ENCODE measurements around the gene SLCO4A1.
"Not testable (repeated sequence)": the region's sequence is repeated elsewhere in the genome, so short reads cannot be mapped to it uniquely, and the experiment has no call there.

Gene SLCO4A1

DNA sequence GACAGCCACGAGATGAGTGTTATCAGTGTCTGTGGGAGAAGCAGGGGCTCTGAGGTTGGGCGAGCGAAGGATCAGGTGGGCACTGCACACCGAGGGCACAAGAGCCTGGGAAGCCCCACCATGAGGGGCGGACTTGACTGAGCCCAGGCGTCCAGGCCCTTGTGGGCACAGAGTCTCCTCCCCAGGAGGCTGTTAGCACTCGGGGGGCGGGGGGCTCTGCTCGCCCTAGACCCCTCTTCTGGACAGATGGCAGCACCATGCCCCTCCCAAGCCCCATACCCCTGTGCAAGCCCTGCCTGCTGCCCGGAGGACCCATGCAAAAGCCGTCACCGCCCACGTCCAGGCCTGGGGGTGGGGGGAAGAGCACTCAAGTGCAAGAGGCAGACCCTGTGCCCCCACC, 21.7 kb upstream of the SLCO4A1 start:
- FAIRE-seq, result no peak
- DNase-seq (ENCODE audit: extremely low spot score, insufficient read length, low read depth), result no peak

DNA sequence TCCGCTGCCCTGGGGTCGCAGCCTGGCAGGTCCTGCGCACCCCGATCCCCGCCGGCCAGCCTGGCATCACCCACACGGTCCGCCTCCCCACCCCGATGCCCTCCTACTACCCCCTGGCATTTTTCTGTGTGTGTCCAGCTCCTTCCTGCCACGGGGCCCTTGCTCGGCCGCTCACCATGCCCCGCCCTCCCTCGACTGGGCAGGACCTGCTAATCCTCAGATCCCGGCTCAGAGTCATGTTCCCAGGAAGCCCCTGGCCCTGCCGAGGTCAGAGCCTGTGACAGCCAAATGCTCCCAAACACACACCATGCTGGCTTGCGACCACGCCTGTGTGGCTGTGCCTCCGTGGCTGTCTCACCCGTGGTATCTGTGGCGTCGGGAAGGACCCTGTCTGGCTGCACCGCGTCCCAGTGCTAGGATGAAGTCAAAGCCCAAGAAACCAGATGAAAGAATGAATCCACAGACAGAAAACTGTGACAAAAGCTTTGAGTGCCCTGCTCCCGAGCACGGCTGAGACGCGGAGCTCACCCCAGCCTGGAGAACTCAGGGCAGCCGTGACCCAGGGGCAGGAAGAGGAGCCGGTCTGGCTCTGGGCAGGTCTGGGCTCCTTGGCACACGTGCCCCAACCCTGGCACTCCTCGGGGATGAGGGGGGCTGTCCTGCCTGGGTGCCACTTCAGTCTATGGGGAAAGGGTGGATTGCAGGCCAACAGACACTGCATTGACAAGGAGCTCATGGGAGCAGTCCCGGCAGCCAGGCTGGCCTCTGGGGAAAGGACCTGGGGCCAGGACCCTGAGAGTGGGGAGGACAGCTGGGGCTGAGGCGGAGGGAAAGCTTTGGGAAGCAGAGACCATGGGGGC, 20.8 kb upstream of the SLCO4A1 start:
- FAIRE-seq (no peak), DNase-seq (ENCODE audit: extremely low spot score, insufficient read length, low read depth) (no peak)

DNA sequence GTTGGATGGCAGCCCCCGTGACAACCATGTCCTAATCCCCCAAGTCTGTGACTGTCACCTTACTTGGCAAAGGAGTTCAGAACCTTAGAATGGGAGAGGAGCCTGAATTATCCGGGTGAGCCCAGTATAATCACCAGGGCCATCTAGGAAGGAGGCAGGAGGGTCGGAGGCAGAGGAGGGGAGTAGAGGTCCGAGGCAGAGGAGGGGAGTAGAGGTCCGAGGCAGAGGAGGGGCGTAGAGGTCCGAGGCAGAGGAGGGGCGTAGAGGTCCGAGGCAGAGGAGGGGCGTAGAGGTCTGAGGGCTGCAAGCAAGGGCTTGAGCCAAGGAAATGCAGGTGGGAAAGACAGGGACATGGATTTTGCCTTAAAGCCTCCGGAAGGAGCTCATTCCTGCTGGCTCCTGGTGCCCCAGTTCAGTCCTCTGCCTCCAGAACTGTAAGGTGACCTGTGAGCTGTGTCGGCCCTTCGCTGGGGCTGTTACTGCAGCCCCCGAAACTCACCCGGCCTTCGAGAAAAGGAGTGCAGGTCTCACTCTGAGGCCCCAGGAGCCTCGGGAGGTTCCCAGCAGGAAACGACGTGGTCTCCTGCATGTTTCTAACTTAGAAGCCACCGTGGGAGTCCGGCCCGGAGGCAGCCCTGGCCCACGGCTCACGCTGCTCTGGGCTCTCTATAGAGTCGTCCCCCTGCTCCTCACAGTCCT, 20.0 kb upstream of the SLCO4A1 start:
- FAIRE-seq (no peak), DNase-seq (ENCODE audit: extremely low spot score, insufficient read length, low read depth) (no peak)

DNA sequence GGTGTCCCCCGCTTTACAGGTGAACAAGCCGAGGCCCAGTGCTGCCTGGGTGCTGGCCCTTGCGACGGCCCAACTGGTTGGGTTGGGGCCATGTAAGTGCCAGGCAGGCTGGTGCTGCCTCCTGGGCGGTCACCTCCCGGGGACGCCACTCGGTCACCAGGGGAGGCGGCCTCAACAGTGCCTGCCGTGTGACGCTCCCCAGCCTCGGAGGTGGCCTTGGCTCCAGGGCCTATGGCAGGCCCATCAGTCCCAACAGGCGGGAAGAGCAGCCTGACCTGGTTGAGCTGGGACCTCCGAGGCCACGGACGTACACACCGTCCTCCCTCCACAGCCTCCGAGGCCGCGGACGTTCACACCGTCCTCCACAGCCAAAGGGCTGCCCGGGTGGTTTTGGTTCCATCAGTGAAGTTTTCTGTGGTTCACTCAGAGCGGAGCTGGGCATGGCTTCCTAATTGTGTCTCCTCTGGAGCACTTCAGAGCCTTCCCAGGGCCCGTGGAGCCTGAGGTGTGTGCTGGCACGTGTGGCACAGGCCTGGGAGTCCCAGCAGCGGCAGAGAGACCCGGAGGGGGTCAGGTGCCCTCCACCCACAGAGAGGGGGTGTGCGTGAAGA, 19.3 kb upstream of the SLCO4A1 start:
- FAIRE-seq, result no peak
- DNase-seq (ENCODE audit: extremely low spot score, insufficient read length, low read depth), result no peak

DNA sequence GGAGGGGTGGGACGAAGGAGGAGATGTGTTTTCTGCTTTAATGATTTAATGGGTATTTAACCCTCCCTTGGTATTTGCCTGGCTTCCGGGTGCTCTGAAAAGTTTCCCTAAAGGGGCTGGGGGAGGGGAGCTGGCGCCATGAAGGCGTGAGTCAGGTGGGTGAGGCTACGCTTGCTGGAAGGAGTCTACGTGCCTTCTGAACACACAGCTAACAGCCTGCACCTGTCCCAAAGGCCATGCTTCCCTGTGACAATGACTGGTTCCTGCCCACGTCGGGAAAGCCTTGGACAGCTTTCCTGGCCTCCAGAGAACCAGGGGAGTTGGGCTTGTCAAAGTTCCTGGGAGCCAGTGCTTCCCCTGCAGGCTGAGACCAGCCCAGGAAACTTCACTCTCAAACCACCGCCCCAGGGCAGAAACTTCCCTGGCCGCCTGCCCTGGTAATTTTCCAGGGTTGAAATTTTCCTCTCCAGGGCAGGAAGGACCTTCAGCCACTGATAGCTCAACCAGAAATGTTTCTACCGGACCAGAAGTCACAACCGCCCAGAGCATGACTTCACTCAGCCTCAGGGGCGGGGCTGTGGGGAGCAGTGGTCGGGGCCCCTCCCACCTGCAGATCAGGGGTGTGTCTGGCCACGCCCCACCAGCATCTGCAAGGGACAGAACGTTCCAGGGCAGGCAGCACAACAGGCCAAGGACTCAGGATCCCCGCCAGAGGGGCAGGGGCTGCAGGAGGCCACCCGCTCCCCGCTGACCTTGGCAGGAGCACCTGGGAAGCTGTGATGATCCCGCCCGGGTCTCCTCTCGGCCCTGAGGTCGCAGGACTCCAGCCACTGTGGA, 18.6 kb upstream of the SLCO4A1 start:
- FAIRE-seq (no peak), DNase-seq (ENCODE audit: extremely low spot score, insufficient read length, low read depth) (peak; percentile 98)

DNA sequence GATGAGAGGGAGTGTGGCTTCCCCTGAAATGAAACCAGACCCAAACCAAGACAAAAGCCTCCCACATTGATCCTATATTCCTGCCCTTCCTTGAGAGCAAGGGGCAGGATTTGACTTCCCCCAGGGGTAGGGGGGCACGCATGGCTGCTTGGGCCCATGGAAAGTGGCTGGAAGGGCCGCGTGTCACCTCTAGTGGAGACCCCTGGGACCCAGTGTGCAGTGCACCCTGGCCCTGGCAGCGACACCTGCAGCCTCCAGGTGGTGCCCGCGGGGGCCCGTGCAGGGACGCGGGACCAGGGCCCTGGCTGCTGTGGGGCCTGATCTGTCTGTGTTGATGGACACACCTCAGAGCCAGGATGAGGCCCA, 18.0 kb upstream of the SLCO4A1 start:
- FAIRE-seq (no peak), DNase-seq (ENCODE audit: extremely low spot score, insufficient read length, low read depth) (no peak)

DNA sequence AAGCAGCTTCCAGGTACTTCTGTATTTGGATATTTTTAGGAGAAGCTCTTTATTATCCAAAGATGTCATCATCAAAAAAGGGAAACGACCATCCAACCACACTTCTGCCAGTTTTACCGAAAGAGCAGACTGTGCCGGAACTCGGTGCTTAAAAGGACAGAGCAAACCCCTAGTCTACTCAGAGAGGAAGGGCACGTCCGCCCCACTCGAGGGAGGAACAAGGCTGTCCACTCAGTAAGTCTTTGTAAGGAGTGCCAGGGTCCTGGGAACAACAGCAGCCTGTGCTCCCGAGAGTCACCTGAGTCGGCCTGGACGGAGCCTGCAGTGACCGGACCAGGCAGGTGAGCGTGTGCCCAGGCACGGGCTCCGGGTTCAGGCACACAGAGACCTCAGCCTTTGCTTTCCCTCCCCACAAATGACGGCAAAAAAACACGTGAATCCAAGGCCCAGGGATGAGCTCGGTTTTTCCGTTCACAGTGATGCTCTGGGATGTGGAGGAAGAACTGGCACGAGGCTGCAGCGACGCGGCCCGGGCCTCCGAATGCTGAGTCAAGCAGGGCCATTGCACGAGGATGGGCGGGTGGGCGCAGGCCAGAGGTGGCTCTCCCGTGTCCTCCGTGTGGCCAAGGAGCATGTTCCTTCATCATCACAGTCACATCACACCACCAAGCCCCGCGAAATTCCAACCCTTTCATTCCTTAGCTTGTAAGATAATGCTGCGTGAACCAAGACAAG, 17.4 kb upstream of the SLCO4A1 start:
- DNase-seq (ENCODE audit: extremely low spot score, insufficient read length, low read depth) (no peak), FAIRE-seq (no peak)

DNA sequence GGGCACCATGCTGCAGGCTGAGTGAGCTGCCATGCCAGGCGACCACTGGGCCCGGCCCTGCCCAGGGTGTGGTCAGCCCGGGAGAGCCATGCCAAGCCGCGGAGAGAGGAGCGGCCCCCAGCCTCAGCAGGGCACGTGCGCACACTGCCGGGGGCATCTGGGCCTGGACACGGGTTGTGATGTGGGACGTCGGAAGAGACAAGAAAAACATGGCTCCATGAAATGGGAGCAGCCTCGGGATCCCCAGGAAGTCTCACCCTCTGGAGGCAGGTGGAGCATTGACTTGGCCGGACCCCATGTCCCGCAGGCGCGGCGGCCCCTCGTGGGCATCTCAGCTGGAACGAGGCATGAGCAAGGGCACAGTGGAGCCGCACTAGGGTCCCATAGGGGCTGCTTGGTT, 16.8 kb upstream of the SLCO4A1 start:
- FAIRE-seq (no peak), DNase-seq (ENCODE audit: extremely low spot score, insufficient read length, low read depth) (no peak)

DNA sequence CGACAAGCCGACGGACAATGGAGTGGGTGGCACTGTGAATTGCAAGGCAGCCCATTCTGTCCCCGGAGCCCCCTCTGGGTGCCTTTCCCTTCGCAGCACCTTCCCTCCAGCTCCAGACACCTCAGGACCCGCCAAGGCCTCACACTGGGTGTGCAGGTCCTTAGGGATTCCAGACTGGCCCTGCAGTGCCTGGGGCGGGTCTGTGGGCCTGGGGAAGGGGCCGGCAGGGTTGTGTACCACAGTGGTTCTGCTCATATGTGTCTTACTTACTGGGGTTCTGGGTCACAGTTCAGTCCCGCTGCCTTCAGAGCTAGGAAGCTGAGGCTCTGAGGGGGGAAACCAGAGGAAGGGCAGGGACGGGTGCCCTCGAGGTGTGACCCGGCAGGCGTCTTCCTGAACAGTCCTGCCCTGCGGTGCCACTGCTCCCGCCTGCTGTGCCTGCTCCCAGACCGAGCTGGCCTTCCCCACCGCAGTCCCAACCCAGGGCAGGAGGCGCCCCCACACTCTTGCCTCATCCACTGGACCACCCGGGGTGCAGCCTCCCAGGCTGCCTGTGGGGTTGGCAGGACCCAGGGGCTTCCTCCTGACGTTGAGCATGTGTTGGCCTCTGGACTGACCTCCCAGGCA, 16.3 kb upstream of the SLCO4A1 start:
- DNase-seq (ENCODE audit: extremely low spot score, insufficient read length, low read depth), result no peak
- FAIRE-seq, result no peak

DNA sequence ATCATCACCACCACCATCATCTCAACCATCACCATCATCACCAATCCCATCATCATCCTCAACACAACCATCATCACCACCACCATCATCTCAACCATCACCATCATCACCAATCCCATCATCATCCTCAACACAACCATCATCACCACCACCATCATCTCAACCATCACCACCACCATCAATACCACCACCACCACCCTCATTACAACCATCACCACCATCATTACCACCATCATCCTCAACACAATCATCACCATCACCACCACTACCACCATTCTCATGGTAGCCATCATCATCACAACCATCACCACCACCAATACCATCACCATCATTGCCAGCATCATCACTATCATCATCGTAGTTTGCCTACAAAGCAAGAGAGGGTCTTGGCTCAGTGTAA, 14.9 kb upstream of the SLCO4A1 start:
- FAIRE-seq; DNase-seq (ENCODE audit: extremely low spot score, insufficient read length, low read depth): not testable (repeated sequence)

DNA sequence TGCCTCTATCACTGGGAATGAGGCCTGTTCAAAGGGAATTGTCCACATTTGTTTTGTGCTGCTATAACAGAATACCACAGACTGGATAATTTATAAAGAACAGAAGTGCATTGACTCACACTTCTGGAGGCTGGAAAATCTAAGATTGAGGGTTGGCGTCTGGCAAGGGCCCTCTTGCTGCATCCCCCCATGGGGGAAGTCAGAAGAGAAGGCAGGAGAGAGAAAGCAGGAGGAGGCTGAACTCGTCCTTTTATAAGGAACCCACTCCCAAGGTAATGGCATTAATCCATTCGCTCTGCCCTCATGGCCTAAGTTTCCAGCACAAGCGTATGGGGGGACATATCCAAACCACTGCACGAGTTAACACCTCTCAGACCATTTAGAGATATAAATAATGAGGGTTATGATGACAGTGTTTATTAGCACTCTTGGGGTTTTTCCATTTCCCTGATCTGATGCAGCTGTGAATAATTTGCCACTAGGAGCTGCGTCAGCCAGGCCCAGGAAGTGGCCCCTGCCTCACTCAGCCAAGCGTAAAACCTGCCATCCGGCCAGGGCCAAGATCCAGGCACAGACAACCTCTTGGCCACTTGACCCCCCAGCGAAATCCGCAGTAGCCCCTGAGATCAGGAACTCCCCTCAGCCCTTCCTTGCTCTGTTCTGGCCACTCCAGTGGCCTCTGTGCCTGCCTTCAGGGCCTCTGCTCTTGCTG, 14.2 kb upstream of the SLCO4A1 start:
- FAIRE-seq (no peak), DNase-seq (ENCODE audit: extremely low spot score, insufficient read length, low read depth) (peak; percentile 55)

DNA sequence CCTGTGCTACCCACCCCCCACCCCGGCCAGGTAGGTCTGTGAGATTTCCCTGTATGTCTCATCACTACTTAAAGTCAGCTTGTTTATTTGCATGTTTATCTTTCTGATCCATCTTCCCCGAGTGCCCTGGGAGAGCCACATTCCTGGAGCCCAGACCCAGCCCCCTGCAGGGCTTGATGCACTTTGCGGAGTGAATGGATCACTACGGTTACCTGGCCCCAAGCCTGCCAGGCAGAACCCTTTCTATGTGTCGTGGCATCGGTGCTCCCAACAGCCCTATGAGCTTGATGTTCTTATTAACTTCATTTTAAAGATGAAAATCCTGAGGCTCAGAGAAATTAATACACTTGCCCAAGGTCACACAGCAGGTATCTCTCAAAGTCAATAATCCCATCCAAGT, 13.6 kb upstream of the SLCO4A1 start:
- FAIRE-seq (no peak), DNase-seq (ENCODE audit: extremely low spot score, insufficient read length, low read depth) (no peak)

DNA sequence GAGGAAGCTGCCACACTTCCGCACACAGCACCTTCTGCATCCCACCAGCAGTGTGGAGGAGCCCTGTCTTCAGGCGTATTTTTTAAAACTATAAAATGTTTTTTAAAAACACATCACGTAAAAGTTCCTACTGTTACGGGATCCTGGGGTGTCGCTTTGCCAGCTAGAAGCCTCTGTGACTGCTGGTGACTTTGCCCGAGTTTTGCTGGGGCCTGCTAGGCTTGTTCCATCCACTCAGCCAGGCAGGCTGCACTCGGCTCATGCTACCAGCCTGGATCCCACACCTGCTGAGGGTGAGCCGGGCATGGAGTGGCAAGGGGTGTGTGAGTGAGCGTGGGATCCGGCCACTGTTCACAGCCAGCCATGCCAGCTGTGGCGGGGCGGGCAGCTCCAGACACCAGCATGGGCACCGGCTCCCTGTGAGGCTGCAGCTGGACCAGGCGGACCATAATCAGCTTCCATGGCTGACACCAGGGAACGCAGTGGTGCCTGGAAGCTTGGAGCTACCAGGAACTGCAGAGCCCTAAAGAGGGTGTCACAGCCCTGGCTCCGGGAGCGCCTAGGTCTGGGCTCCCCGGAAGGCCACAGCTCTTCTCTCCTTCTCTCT, 12.3 kb upstream of the SLCO4A1 start:
- DNase-seq (ENCODE audit: extremely low spot score, insufficient read length, low read depth) (no peak), FAIRE-seq (no peak)

DNA sequence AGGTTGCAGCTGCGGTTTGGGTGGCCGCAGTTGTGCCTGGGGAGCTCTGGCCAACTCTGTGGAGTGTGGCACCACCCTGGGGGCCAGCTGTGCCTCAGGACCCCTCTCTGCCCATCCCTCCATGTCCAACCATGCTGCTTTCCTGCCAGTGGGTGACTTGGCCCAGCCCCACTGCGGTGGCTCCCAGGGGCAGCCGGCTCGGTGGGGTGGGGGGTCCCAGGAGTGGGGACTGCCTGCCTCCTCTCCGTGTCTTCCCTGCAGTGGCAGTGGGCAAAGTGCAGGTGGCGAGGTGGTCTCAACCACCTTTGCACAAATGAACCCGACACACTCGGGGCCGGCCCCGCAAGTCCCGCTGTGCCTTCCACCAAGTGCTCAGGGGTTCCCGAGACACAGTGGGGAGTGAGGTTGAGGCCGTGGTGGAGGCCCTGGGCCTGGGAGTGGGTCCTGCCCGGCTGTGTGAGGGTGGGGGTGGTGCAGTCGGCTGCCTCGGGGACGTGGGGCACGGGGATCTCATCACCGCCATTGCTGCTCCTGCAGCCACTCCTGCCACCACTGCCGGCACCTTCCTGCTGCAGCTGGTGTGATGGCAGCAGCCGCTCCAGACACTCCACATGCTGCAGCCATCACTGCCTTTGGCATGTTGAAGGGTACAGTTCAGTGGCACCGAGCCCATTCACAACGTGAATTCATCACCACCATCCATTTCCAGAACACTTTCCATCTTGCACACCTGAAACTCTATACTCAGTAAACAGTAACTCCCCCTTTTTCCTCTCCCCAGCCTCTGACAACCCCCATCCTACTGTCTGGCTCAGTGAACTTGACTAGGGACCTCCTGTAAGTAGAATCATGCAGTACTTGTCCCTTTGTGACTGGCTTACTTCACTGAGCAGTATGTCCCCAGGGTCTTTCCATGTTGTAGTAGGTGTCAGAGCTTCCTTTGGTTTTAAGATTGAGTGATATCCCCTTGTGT, 10.7 kb upstream of the SLCO4A1 start:
- DNase-seq (ENCODE audit: extremely low spot score, insufficient read length, low read depth) (no peak), FAIRE-seq (no peak)

DNA sequence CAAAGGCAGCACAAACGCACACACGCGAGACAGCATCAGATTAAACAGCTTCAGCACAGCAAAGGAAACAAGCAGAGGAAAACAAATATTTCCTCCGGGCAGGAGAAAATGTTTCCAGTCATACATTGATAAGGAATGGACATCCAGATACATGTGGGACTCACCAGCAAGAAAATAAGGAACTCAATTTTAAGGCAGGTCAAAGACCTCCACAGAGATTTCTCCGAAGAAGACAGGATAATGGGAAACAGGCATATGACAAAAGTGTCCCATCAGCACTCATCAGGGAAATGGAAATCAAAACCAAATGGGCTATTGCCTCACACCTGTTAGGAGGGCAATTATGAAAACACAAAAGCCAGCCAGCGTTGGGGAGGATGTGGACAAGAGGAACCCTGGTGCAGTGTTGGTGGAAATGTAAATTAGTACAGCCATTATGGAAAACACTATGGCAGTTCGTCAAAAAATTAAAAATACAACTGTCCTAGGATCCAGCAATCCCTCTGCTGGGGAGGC, 9.7 kb upstream of the SLCO4A1 start:
- FAIRE-seq, result no peak

DNA sequence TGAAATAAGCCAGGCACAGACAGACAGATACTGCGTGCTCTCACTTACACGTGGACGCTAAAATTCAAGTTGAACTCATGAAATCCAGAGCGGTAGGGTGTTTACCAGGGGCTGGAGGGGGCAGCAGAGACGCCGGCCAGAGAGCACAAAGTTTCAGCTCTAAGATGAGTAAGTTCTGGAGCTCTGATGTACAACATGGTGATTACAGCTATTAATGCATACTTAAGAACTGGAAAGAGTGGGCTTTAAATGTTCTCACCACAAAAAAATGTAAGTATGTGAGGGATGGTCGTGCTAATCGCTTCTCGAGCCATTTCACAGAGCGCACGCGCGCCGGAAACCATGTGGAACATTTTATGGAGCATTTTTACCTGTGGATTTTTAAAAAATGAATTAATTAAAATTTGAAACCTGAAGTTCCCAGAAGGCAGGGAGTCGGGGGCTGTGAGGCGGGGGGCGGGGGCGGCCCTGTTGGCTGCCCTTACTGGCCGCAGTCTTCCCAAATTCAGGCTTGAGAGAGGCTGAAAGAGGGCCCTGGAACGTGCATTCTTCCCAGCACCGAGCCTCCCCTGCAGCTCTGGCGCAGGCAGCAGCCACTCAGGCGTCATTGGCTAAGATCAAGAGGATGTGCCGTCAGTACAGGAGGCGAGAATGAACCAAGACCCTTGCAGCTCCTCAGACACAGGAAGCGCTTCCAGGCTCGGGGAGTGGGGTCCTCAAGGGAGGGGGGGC, 8.5 kb upstream of the SLCO4A1 start:
- FAIRE-seq, result no peak

More for the DNA sequence above, 9.7 kb upstream of the SLCO4A1 start:
- no peak for DNase-seq (ENCODE audit: extremely low spot score, insufficient read length, low read depth)

More for the DNA sequence above, 8.5 kb upstream of the SLCO4A1 start:
- no peak for DNase-seq (ENCODE audit: extremely low spot score, insufficient read length, low read depth)
